B cell (primary cell): ENCODE results near the gene RAD51C. TPM values are rescaled to one million over a fixed set of nuclear protein-coding genes. Genes with fewer than 3 reads are reported as not detected.
"Not testable (repeated sequence)": the region's sequence is repeated elsewhere in the genome, so short reads cannot be mapped to it uniquely, and the experiment has no call there.

Source experiments
- ATAC-seq: fragments of 200-7000 bp; cut with Tn5 transposase; one replicate; pipeline ENCODE4 v1.10.0; 2021; ENCODE audit warnings: low read depth, mild to moderate bottlenecking, moderate number of reproducible peaks, moderate library complexity
- CTCF ChIA-PET: fragments of 350-600 bp; sonication (Branson Sonifier 250); formaldehyde crosslinking; loops from one replicate; lab custom pipeline; 2021; ENCODE audit warnings: antibody characterized with exemption, inconsistent platforms; lab: Charles Lee
- POLR2A ChIA-PET: fragments of 350-600 bp; sonication (Branson Sonifier 250); formaldehyde crosslinking; loops from one replicate; lab custom pipeline; 2021; ENCODE audit warnings: antibody characterized with exemption; lab: Charles Lee
- DNase-seq: peaks from one replicate; pipeline ENCODE4 v3.0.0; 2013
- H2AFZ ChIP-seq: 2 replicates; pipeline ENCODE4 v1.6.1; 2012; ENCODE audit warnings: mild to moderate bottlenecking, low read depth, low read length; ENCODE audit not compliant: insufficient read depth, poor library complexity, severe bottlenecking
- H3K27ac ChIP-seq, 2 donors: 1 replicate in 1 of 2; 2 replicates in 1 of 2; pipeline ENCODE4 v1.5.1; 2012 to 2013; ENCODE audit warnings: low read length in 2 of 2, mild to moderate bottlenecking in 2 of 2, moderate library complexity in 1 of 2
- H3K27me3 ChIP-seq, 4 experiments: fragments of 200-600 bp in 1 of 4; sonication (generic) in 1 of 4; replicated peaks in 1 of 4; 1 replicate in 2 of 4; 2 replicates in 2 of 4; pipeline versions ENCODE4 v1.6.1 to v1.7.0; 2013 to 2016; ENCODE audit warnings: low read length in 3 of 4, mild to moderate bottlenecking in 2 of 4, mixed read lengths in 1 of 4, moderate library complexity in 1 of 4; ENCODE audit not compliant: insufficient read depth in 4 of 4, control insufficient read depth in 3 of 4; ENCODE audit errors: control extremely low read depth in 1 of 4
- H3K36me3 ChIP-seq, 2 experiments: replicated peaks in 1 of 2; 1 replicate in 1 of 2; 2 replicates in 1 of 2; pipeline versions ENCODE4 v1.6.1 to v1.7.1; 2013; ENCODE audit warnings: low read length in 1 of 2; ENCODE audit not compliant: insufficient read depth in 2 of 2, control insufficient read depth in 1 of 2; ENCODE audit errors: control extremely low read depth in 1 of 2, extremely low read depth in 1 of 2
- H3K4me1 ChIP-seq, 2 donors: fragments of 200-600 bp in 1 of 2; sonication (generic) in 1 of 2; 1 replicate in 1 of 2; 2 replicates in 1 of 2; pipeline versions ENCODE4 v1.5.1 to v1.6.1; 2013 to 2017; ENCODE audit warnings: low read length in 2 of 2; ENCODE audit not compliant: control insufficient read depth in 2 of 2, insufficient read depth in 2 of 2
- H3K4me2 ChIP-seq: replicated peaks from 2 replicates; pipeline ENCODE3; 2012; ENCODE audit warnings: mild to moderate bottlenecking, low read depth, low read length; ENCODE audit not compliant: poor library complexity, severe bottlenecking
- H3K4me3 ChIP-seq, 5 experiments: fragments of 200-600 bp in 1 of 5; sonication (generic) in 1 of 5; 1 replicate in 3 of 5; 2 replicates in 2 of 5; pipeline versions ENCODE4 v1.5.1 to v1.7.0; 2011 to 2016; ENCODE audit warnings: low read length in 4 of 5, mild to moderate bottlenecking in 4 of 5, low read depth in 2 of 5, control low read depth in 1 of 5, moderate library complexity in 1 of 5; ENCODE audit not compliant: insufficient read depth in 1 of 5; ENCODE audit errors: control extremely low read depth in 1 of 5, extremely low read depth in 1 of 5
- H3K79me2 ChIP-seq: fragments of 200-600 bp; sonication (generic); one replicate; pipeline ENCODE4 v1.6.0; 2016; ENCODE audit warnings: low read length; ENCODE audit not compliant: control insufficient read depth, insufficient read depth
- H3K9ac ChIP-seq: fragments of 200-600 bp; sonication (generic); 2 replicates; pipeline ENCODE4 v1.6.1; 2017; ENCODE audit warnings: mild to moderate bottlenecking, low read length, moderate library complexity
- H3K9me3 ChIP-seq, 3 donors: one replicate each; pipeline versions ENCODE4 v1.6.1 to v1.7.1; 2013; ENCODE audit warnings: low read length in 2 of 3; ENCODE audit not compliant: control insufficient read depth in 2 of 3, insufficient read depth in 1 of 3; ENCODE audit errors: control extremely low read depth in 1 of 3
- H4K20me1 ChIP-seq: 2 replicates; pipeline ENCODE4 v1.6.0; 2012; ENCODE audit warnings: mild to moderate bottlenecking, low read length; ENCODE audit not compliant: insufficient read depth, control insufficient read depth, poor library complexity, severe bottlenecking
- H3K27ac Mint-ChIP-seq: one replicate; pipeline ENCODE4 v1.8.0; 2021; ENCODE audit warnings: mixed read lengths
- H3K27me3 Mint-ChIP-seq: one replicate; pipeline ENCODE4 v1.8.0; 2021; ENCODE audit warnings: mixed read lengths
- H3K4me1 Mint-ChIP-seq: one replicate; pipeline ENCODE4 v1.8.0; 2021; ENCODE audit warnings: mixed read lengths
- H3K4me3 Mint-ChIP-seq: one replicate; pipeline ENCODE4 v1.8.0; 2021; ENCODE audit warnings: mixed read lengths
- H3K9me3 Mint-ChIP-seq: one replicate; pipeline ENCODE4 v1.8.0; 2022; ENCODE audit warnings: mixed read lengths; ENCODE audit not compliant: insufficient read depth
- CTCF ChIP-seq: fragments of 200-600 bp; IDR thresholded peaks from one replicate; pipeline ENCODE4 v1.8.0; 2022; ENCODE audit warnings: antibody characterized with exemption, mild to moderate bottlenecking
- EZH2 ChIP-seq: IDR thresholded peaks from 2 replicates; pipeline ENCODE4 v1.6.1; 2012; ENCODE audit warnings: borderline replicate concordance, low read depth, mild to moderate bottlenecking, moderate library complexity, low read length; ENCODE audit not compliant: insufficient read depth, poor library complexity, severe bottlenecking
- WGBS: methylation state at CpG from one replicate; pipeline ENCODE4 v1.1.5; 2013; ENCODE audit warnings: missing lambda C conversion rate; ENCODE audit not compliant: insufficient coverage; 5-methylcytosine and 5-hydroxymethylcytosine counted together
- intact Hi-C: fragments of 100-400 bp; cut with micrococcal nuclease; formaldehyde crosslinking; loops from one replicate; pipeline ENCODE4 v1.10.0; 2022
- polyA plus RNA-seq: library from polyadenylated mRNA; depleted of rRNA; stranded (reverse); fragments of >200 nt; gene quantifications from 2 replicates; pipeline ENCODE4 v1.2.3, GENCODE V29; 2012
- total RNA-seq, 2 donors: library from RNA; stranded (reverse); fragments of 120-200 nt in 1 of 2; gene quantifications; 1 replicate in 1 of 2; 2 replicates in 1 of 2; pipeline versions ENCODE4 v1.2.3 to v1.2.4, GENCODE V29; 2013 to 2022

The RAD51C gene
- total and polyA plus RNA-seq, 2 donors (not counting 1 experiment from before 2014, with no cell fraction given), result 14.2 to 33.2 TPM

- peaks cover 29% of the 10 kb centered on the region for H3K27me3 Mint-ChIP-seq
- no peaks in the 10 kb centered on the region for H3K9me3 Mint-ChIP-seq
- Histone ChIP-seq H4K20me1 (no peaks in the 10 kb centered on the region), H3K4me1 (no peaks in the 10 kb centered on the region), H3K4me3 (no peak overlapping the region), H3K9me3 (no peaks in the 10 kb centered on the region), H3K79me2 (no peaks in the 10 kb centered on the region), H3K9ac (no peak overlapping the region), H3K4me2 (no peak overlapping the region), H2AFZ (no peak overlapping the region), H3K27me3 (peaks cover 0 to 26% (median 14%) of the 10 kb centered on the region in 4 experiments), H3K27ac (no peak overlapping the region), H3K36me3 (no peaks in the 10 kb centered on the region)
- no peaks in the 10 kb centered on the region for H3K4me1 Mint-ChIP-seq
- ChIA-PET POLR2A (no interaction called here), CTCF (no interaction called here)
- WGBS, result no CpG with 5 or more reads among the region's 1 CpG
- H3K4me3 Mint-ChIP-seq, result no peak overlapping the region
- ATAC-seq, result no peak
- DNase-seq, result no peak
- TF ChIP-seq EZH2 (no peak), CTCF (no peak)
- no peak overlapping the region for H3K27ac Mint-ChIP-seq
- intact Hi-C loops, result no loop called here
Measured at GRCh38 chr17:58763263-58763662, 70.9 kb downstream of the RAD51C start.

GRCh38 chr17:58764373-58764772, 72.0 kb downstream of the RAD51C start:
- Histone ChIP-seq H3K4me1 (no peaks in the 10 kb centered on the region), H3K4me3 (no peak overlapping the region), H3K9ac (no peak overlapping the region), H3K27ac (no peak overlapping the region), H2AFZ (no peak overlapping the region), H3K9me3 (no peaks in the 10 kb centered on the region), H4K20me1 (no peaks in the 10 kb centered on the region), H3K4me2 (no peak overlapping the region), H3K79me2 (no peaks in the 10 kb centered on the region), H3K36me3 (no peaks in the 10 kb centered on the region), H3K27me3 (peaks cover 0 to 16% (median 4%) of the 10 kb centered on the region in 4 experiments)
- ATAC-seq (no peak), DNase-seq (no peak)
- intact Hi-C loops, result no loop called here
- TF ChIP-seq EZH2 (no peak), CTCF (no peak)
- 71% methylated on average over 1 of the region's 5 CpGs for WGBS
- CTCF ChIA-PET, result no interaction called here
- Mint-ChIP-seq H3K27ac (no peak overlapping the region), H3K27me3 (peaks cover 24% of the 10 kb centered on the region), H3K4me1 (no peaks in the 10 kb centered on the region), H3K4me3 (no peak overlapping the region), H3K9me3 (no peaks in the 10 kb centered on the region)
- POLR2A ChIA-PET, result no interaction called here

GRCh38 chr17:58778482-58778881, 86.1 kb downstream of the RAD51C start:
- H3K4me3 ChIP-seq, CTCF ChIA-PET, H3K4me3 Mint-ChIP-seq, H4K20me1 ChIP-seq, H3K4me1 ChIP-seq, H3K9me3 Mint-ChIP-seq, H3K4me1 Mint-ChIP-seq, H3K9ac ChIP-seq, H3K36me3 ChIP-seq, H3K27ac Mint-ChIP-seq, H3K4me2 ChIP-seq, H2AFZ ChIP-seq, intact Hi-C loops, H3K27me3 ChIP-seq, H3K79me2 ChIP-seq, H3K9me3 ChIP-seq, ATAC-seq, H3K27ac ChIP-seq, DNase-seq, H3K27me3 Mint-ChIP-seq, POLR2A ChIA-PET: not testable (repeated sequence)
- 86% methylated on average over 2 of the region's 5 CpGs for WGBS
